Measurements from ENCODE around the gene KCTD12. TPM values are rescaled to one million over a fixed set of nuclear protein-coding genes. Genes with fewer than 3 reads are reported as not detected.

The KCTD12 gene
- total RNA-seq, 1 experiment from 2014 or later, result 1.9 TPM

DNA sequence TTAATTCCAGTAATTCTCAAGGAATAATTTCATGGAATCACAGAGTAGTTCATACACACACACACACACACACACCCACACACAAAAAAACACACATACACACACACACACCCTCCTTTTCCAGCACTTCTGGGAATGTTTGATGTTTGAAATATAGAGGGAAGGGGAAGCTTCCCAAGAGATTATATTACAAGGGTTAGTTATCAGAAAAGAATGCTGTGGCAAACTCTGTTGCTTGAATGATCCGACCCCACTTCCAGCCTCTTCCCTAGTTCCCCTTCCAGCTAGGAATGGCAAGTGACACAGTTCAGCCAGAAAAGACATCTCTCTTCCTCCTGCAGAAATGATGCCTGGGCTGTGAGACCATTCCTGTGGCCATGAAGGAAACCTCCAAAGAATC is 49.9 kb downstream of the KCTD12 start:
- Histone ChIP-seq H3K9ac (ENCODE audit: low read length) (no peak overlapping the region), H3K4me1 (ENCODE audit: control insufficient read depth in 1 of 2, insufficient read depth in 2 of 2, low read length in 2 of 2) (no peaks in the 10 kb centered on the region), H3K79me2 (ENCODE audit: insufficient read depth, low read length) (no peaks in the 10 kb centered on the region), H3K4me2 (ENCODE audit: low read length) (no peak overlapping the region), H3K9me2 (ENCODE audit: insufficient read depth) (no peaks in the 10 kb centered on the region), H3K9me3 (ENCODE audit: control insufficient read depth in 1 of 2, insufficient read depth in 1 of 2, low read depth in 1 of 2, low read length in 2 of 2) (no peaks in the 10 kb centered on the region), H4K20me1 (ENCODE audit: insufficient read depth) (no peaks in the 10 kb centered on the region), H2AFZ (ENCODE audit: low read depth, low read length, poor library complexity, severe bottlenecking) (no peak overlapping the region), H3K4me3 (replicated peaks in 1 of 2; ENCODE audit: low read depth in 1 of 2, low read length in 2 of 2) (no peak overlapping the region), H3K27me3 (ENCODE audit: insufficient read depth, low read length) (no peaks in the 10 kb centered on the region; the same call in 1 of the 2 replicates), H3K36me3 (ENCODE audit: control insufficient read depth in 1 of 2, insufficient read depth in 2 of 2, low read length in 2 of 2) (no peaks in the 10 kb centered on the region), H3K27ac (ENCODE audit: low read depth, low read length) (no peak overlapping the region)
- ATAC-seq (no peak), DNase-seq (ENCODE audit: low read depth, low spot score) (no peak)
- no peak for TF ChIP-seq CEBPB (IDR thresholded peaks at IDR 0.05; ENCODE audit: low read depth)
- no peak for TF ChIP-seq ZFX (IDR thresholded peaks at IDR 0.05)
- CTCF ChIA-PET, result no interaction called here
- no TSS peak for BruUV-seq (replicated peaks)
- POLR2A ChIA-PET, result no interaction called here
- intact Hi-C loops (cut with micrococcal nuclease), result no loop called here
- RAD21 ChIA-PET (ENCODE audit: low non-redundant PET in 1 of 2, low total read pairs in 2 of 2, uncharacterized antibody in 2 of 2, unreplicated experiment in 2 of 2), result no interaction called here

DNA sequence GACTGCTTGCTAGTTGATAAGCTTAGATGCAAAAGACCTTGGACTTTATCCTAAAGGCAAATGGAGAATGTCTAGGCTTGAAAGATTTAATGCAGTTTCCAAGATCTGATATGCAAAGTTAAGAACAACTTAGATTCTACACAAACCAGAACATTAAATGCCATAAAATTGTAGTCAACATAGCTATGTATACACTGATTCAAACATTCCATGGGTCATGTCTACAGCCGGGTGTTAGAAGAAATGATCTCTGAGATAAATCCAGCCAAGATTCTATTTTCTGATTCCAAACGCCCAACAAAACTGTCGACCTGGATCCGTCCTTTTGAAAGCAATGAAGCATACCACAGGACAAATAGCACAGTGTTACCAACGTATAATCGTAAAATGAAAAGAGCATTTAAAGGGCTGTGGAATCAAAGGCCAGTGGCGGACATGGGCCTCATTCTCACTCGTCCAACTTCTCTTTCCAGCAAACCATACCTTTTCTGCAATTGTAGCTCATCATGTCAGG is 52.7 kb downstream of the KCTD12 start:
- intact Hi-C loops (cut with micrococcal nuclease), result no loop called here
- H3K9me2 ChIP-seq (ENCODE audit: insufficient read depth), result no peaks in the 10 kb centered on the region
- no peak overlapping the region for H3K4me3 ChIP-seq (replicated peaks in 1 of 2; ENCODE audit: low read depth in 1 of 2, low read length in 2 of 2)
- ChIA-PET RAD21 (ENCODE audit: low non-redundant PET in 1 of 2, low total read pairs in 2 of 2, uncharacterized antibody in 2 of 2, unreplicated experiment in 2 of 2) (no interaction called here), POLR2A (no interaction called here), CTCF (no interaction called here)
- H3K4me1 ChIP-seq (ENCODE audit: control insufficient read depth in 1 of 2, insufficient read depth in 2 of 2, low read length in 2 of 2), result no peaks in the 10 kb centered on the region
- H2AFZ ChIP-seq (ENCODE audit: low read depth, low read length, poor library complexity, severe bottlenecking), result no peak overlapping the region
- H4K20me1 ChIP-seq (ENCODE audit: insufficient read depth), result no peaks in the 10 kb centered on the region
- no peaks in the 10 kb centered on the region for H3K9me3 ChIP-seq (ENCODE audit: control insufficient read depth in 1 of 2, insufficient read depth in 1 of 2, low read depth in 1 of 2, low read length in 2 of 2)
- H3K36me3 ChIP-seq (ENCODE audit: control insufficient read depth in 1 of 2, insufficient read depth in 2 of 2, low read length in 2 of 2), result no peaks in the 10 kb centered on the region
- H3K27me3 ChIP-seq (ENCODE audit: insufficient read depth, low read length), result no peaks in the 10 kb centered on the region; the same call in 1 of the 2 replicates
- TF ChIP-seq POLR2A (IDR thresholded peaks at IDR 0.05; ENCODE audit: borderline replicate concordance, extremely low read depth, insufficient read depth, insufficient read length) (no peak), RAD21 (IDR thresholded peaks at IDR 0.05; ENCODE audit: low read depth) (no peak), POLR2AphosphoS5 (IDR thresholded peaks at IDR 0.05; ENCODE audit: low read depth, low read length) (no peak), JUND (IDR thresholded peaks at IDR 0.05) (no peak), EZH2 (IDR thresholded peaks at IDR 0.05) (no peak)
- TF ChIP-seq, protein P1, sequence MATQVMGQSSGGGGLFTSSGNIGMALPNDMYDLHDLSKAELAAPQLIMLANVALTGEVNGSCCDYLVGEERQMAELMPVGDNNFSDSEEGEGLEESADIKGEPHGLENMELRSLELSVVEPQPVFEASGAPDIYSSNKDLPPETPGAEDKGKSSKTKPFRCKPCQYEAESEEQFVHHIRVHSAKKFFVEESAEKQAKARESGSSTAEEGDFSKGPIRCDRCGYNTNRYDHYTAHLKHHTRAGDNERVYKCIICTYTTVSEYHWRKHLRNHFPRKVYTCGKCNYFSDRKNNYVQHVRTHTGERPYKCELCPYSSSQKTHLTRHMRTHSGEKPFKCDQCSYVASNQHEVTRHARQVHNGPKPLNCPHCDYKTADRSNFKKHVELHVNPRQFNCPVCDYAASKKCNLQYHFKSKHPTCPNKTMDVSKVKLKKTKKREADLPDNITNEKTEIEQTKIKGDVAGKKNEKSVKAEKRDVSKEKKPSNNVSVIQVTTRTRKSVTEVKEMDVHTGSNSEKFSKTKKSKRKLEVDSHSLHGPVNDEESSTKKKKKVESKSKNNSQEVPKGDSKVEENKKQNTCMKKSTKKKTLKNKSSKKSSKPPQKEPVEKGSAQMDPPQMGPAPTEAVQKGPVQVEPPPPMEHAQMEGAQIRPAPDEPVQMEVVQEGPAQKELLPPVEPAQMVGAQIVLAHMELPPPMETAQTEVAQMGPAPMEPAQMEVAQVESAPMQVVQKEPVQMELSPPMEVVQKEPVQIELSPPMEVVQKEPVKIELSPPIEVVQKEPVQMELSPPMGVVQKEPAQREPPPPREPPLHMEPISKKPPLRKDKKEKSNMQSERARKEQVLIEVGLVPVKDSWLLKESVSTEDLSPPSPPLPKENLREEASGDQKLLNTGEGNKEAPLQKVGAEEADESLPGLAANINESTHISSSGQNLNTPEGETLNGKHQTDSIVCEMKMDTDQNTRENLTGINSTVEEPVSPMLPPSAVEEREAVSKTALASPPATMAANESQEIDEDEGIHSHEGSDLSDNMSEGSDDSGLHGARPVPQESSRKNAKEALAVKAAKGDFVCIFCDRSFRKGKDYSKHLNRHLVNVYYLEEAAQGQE (IDR thresholded peaks at IDR 0.05; ENCODE audit: low read depth), result no peak
- TF ChIP-seq, protein P2, sequence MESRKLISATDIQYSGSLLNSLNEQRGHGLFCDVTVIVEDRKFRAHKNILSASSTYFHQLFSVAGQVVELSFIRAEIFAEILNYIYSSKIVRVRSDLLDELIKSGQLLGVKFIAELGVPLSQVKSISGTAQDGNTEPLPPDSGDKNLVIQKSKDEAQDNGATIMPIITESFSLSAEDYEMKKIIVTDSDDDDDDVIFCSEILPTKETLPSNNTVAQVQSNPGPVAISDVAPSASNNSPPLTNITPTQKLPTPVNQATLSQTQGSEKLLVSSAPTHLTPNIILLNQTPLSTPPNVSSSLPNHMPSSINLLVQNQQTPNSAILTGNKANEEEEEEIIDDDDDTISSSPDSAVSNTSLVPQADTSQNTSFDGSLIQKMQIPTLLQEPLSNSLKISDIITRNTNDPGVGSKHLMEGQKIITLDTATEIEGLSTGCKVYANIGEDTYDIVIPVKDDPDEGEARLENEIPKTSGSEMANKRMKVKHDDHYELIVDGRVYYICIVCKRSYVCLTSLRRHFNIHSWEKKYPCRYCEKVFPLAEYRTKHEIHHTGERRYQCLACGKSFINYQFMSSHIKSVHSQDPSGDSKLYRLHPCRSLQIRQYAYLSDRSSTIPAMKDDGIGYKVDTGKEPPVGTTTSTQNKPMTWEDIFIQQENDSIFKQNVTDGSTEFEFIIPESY (IDR thresholded peaks at IDR 0.05; ENCODE audit: extremely low read depth, insufficient replicate concordance, low read length), result no peak
- DNase-seq (ENCODE audit: low read depth, low spot score) (no peak), ATAC-seq (no peak)
- no peak overlapping the region for H3K4me2 ChIP-seq (ENCODE audit: low read length)
- H3K9ac ChIP-seq (ENCODE audit: low read length), result no peak overlapping the region
- no peak overlapping the region for H3K27ac ChIP-seq (ENCODE audit: low read depth, low read length)
- BruUV-seq (replicated peaks), result no TSS peak
- no peaks in the 10 kb centered on the region for H3K79me2 ChIP-seq (ENCODE audit: insufficient read depth, low read length)
